RWPE1 (cell line): ENCODE data around the gene SPTBN1.

ENCODE experiments used
- CTCF ChIA-PET: fragments of 350-600 bp; sonication (Branson Sonifier 250); formaldehyde crosslinking; extraction: SDS; loops from one replicate; lab custom pipeline; 2021; lab: Yijun Ruan, JAX
- POLR2A ChIA-PET: fragments of 400-600 bp; formaldehyde crosslinking; extraction: SDS; loops from one replicate; lab custom pipeline; 2020; ENCODE audit warnings: antibody characterized with exemption; ENCODE audit not compliant: low non-redundant PET; lab: Yijun Ruan, JAX
- DNase-seq: peaks from one replicate; pipeline ENCODE4 v3.0.0; 2012; ENCODE audit warnings: low spot score
- H3K27ac ChIP-seq: fragments of 450-650 bp; 2 replicates; pipeline ENCODE4 v1.5.1; 2017
- CTCF ChIP-seq: fragments of 450-650 bp; conservative IDR thresholded peaks from 2 replicates; pipeline ENCODE4 v1.5.1; 2017; ENCODE audit warnings: low read depth, mild to moderate bottlenecking

SPTBN1 gene

DNA sequence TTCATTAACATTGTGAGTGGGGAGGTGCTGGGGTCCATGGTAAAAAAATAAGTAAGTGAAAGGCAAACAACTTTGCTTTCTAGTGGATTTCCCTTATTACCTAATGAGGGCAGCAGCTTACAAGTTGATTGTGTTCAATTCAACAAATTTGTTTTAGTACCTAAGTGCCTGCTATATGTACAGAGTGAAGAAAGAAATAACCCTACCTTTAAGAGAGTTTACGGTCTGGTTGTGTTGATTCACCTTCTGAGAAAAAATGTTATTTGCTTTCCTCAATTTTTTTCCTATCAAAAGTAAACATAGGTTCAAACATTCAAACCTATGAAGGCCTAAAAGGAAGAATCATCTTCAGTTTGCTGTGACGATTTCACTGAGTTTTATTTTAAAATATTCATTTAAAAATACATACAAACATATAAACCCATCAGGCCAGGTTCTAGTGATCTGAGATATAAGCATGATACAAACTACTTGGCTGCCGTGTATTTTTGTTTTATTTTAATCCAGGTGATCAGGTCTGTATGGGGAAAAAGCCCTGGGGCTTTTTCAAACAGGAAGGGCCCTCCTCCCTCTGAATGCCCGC, 1.5 kb upstream of the SPTBN1 start:
- peak overlapping the region; percentile 92; the same call in 1 of the 2 replicates for H3K27ac ChIP-seq
- ChIA-PET POLR2A (no interaction called here), CTCF (interaction anchor here (0.7 kb wide), 1 partner anchor 964 kb away, joined by 3 read pairs; no protein-coding TSS in a partner anchor)
- DNase-seq: no peak
- no peak for TF ChIP-seq CTCF

DNA sequence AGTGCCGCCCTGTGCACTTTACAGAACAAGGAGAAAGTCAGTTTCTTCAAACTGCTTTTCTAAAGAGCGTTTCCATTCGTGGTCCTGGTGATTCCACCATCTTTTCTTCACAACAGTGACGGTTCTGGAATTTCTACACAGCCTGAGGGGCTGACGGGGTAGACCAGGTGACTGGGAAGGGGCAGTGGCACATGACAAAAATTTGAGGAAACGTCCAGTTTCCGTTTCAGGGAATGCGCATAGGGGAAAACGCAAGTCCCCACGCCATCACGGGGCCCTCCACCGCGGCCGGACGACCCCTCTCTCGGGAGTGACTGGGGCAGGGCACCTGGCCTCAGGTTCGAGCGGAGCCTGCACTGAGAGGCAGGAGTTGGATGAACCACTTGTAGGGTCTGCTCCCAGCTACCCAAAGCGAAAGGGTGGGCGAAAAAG, 980 bp upstream of the SPTBN1 start:
- POLR2A ChIA-PET: no interaction called here
- CTCF ChIA-PET: no interaction called here
- no peak for DNase-seq
- TF ChIP-seq CTCF: no peak
- peak overlapping the region; percentile 92 for H3K27ac ChIP-seq

DNA sequence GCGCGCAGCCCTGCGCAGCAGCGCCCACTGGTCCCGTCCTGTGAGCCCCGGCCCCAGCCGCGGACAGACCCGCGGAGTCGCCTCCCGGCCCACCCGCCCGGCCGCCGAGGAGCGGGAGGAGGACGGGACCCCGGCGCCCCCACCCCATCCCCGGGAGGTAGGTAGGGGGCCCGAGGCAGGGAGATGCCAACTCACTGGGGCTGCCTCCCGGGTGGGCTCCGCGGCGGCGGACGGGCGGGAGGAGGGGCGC, 160 bp downstream of the SPTBN1 start:
- CTCF ChIA-PET: no interaction called here
- no peak for TF ChIP-seq CTCF
- POLR2A ChIA-PET: no interaction called here
- DNase-seq: no peak
- H3K27ac ChIP-seq: peak overlapping the region; percentile 92

- POLR2A ChIA-PET: no interaction called here
- H3K27ac ChIP-seq: peak overlapping the region; percentile 92
- no peak for TF ChIP-seq CTCF
- CTCF ChIA-PET: no interaction called here
- DNase-seq: peak; percentile 27
Observed at GRCh38 chr2:54456612-54457322, 640 bp downstream of the SPTBN1 start.

DNA sequence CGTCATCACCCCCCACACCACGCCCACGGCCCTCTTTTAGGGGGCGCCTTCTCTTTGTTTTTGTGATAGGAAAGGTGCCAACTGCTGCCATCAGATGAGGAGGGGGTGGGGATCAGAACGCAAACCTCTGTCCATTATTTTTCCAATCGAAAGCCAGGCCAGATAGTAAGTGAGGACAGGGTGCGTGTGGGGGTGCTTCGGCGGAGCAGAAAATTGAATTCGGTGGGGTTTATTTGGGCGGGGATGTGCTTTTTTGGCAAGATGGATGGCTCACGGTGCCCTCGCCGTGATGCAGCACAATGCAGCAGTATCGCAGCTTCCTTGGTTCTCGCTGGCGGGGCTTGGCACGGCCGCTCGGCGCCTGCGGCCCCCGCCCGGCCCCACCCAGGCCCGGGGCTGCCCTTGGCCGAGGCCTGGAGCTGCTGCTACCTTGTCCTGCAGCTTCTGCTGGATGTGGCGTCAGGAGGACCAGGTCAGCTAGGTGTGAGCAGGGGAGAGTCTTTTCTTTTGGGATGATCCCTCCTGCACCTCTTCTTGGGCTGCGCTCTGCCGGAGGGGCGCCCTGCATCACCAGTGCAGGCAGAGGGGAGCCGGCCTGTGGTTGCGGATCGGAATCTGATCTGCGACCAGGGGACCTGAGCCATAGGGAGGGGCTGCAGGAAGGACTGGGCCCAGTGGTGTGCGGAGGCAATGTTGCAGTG, 1.3 kb downstream of the SPTBN1 start:
- CTCF ChIA-PET: interaction anchor here (0.5 kb wide), 1 partner anchor 8 kb away, joined by 3 read pairs; no protein-coding TSS in a partner anchor
- POLR2A ChIA-PET: no interaction called here
- DNase-seq: no peak
- no peak for TF ChIP-seq CTCF
- H3K27ac ChIP-seq: peak overlapping the region; percentile 92

DNA sequence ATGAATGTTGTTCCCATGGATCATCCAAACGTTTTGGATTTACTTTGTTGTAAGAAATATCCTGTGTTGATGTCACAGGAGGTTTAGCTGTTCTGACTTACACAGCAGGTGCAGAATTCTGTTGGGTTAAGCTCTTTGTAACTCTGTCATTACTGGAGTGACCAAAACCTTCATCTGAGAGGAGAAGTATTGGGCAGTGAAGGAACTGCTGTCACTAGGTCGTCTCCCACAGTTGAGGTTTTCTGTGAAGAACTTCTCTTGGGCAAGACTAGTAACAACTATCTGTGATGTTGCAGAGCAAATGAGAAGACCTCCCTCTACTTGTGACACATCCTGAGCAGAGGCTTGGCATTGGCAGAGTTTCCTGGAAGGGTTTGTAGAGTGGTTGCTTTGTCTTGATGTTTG, 2.9 kb downstream of the SPTBN1 start:
- DNase-seq: no peak
- POLR2A ChIA-PET: no interaction called here
- no peak overlapping the region for H3K27ac ChIP-seq
- no peak for TF ChIP-seq CTCF
- CTCF ChIA-PET: no interaction called here
